Retina (tissue), 1 donor: Measurements from ENCODE around the gene ZFX.
"Not testable (repeated sequence)": the region's sequence is repeated elsewhere in the genome, so short reads cannot be mapped to it uniquely, and the experiment has no call there.

Experiments
- DNase-seq: peaks from one replicate; pipeline ENCODE4 v3.0.0-alpha.2; 2016

ZFX gene

DNA sequence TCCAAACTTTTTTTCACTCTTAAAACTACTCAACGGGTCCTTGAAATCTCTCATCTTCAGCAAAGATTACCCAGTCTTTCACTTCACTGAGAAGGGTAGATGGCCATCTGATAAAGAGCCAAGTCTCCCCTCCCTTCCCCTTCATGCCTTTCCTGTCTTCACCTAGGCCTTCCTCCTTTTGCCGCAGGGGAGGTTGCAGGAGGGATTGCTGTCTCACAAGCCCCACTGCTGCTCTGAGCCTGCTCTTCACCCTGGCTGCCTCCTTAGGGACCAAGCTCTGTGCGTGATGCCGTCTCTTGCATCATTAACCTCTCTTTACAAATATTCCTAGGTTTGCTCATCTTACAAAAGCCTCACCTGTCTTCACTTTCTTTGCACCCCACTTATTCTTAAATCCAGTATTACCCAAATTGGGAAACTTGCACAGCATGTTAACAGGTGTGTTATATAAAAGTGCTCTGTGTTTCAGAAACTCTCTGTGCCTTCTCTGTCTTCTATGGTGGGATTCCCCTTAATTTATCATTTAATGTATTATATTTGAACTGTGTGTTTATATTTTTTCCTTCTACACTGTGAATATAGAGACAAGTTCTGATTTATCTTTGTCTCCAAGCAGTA lies 3.8 kb downstream of the ZFX start:
- no peak for DNase-seq

DNA sequence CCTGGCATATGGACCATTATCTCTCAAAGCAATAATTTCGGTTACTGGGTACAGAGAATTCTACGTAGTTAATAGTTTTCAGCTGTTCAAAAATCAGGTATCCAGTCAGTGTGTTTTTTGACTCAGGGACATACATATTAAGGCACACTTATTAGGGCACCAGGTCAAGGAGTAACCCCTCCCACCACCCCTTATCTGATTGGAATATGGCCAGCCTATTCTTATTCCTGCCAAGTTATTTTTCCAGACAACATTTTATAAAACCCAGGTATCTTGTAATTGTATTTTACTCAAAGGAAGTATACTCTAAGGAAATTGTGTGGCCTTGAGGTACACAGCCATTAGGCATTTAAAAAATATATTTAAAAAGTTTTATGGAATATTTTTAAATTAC lies 4.3 kb downstream of the ZFX start:
- no peak for DNase-seq

DNA sequence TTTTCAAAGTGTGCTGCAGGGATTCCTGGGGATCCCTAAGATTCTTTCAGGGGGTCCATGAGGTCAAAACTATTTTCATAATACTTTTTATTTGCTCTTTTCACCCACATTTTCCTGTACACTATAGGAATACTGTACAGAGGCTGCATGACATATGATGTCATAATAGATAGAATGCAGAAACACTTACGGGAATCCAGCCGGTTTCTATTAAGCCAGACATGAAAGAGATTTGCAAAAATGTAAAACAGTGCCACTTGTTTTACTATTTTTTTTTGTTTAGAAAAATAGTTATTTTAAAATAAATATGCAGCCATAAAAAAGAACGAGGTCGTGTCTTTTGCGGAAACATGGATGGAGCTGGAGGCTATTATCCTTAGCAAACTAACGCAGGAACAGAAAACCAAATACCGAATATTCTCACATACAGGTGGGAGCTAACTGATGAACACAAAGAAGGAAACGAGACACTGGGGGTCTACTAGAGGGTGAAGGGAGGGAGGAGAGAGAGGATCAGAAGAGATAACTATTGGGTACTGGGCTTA lies 5.0 kb downstream of the ZFX start:
- DNase-seq: no peak

DNA sequence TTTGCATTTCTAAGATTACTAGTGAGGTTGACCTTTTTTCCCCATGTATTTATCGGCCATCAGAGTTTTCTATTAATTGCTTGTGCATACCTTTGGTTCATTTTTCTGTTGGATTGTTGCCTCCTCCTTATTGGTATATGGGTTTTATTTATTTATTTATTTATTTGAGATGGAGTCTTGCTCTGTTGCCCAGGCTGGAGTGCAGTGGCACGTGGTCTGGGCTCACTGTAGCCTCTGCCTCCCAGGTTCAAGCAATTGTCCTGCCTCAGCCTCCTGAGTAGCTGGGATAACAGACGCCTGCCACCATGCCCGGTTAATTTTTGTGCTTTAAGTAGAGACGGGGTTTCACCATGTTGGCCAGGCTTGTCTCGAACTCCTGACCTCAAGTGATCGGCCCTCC lies 6.2 kb downstream of the ZFX start:
- DNase-seq: not testable (repeated sequence)

DNA sequence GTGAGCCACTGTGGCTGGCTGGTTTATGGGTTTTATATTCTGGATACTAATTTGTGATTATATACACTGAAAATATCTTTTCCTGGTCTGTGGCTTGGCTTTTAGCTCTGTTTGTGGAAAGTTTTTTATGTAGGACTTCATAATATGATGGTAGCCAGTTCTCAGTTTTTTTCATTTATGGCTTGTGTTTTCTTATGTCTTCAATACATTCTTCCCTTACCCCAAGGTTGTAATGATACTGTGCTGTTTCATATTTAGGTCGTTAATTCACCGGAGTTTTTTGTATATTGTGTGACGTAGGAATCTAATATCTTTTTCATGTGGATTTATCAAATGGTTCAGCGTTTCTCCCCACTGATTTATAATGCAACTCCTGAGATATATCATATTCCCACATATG lies 6.6 kb downstream of the ZFX start:
- no peak for DNase-seq

DNA sequence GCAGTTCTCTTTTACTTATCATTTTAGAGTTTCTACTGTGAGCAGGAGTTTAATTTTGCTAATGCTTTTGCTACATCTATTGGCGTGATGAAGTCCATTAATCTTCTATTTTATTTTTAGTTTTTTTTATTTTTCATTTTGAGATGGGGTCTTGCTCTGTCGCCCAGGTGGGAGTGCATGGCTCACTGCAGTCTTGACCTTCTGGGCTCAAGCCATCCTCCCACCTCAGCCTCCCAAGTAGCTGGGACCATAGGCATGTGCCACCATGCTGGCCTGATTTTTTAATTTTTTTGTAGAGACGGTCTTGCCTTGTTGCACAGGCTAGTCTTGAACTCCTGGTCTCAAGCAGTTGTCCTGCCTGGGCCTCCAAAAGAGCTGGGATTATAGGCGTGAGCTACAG lies 9.4 kb downstream of the ZFX start:
- no peak for DNase-seq

DNA sequence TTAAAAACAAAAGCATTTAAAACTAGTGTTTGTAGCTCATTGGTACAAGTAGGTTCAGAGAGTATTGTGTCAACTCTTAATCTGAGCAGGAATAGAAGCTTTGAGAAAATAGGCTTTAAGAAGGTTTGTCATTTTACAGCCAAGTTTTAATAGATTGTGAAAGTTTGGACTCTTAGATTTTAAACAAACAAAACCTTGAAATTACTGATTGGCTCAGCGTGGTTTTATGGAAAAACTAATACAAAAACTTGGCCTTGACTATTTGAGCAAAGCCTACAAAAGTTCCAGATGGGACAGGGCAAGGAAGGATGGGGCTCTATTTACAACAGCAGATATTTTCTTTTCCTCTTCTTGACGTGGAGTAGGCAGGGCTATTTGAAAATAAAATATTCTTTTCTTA lies 16.5 kb downstream of the ZFX start:
- DNase-seq: no peak

DNA sequence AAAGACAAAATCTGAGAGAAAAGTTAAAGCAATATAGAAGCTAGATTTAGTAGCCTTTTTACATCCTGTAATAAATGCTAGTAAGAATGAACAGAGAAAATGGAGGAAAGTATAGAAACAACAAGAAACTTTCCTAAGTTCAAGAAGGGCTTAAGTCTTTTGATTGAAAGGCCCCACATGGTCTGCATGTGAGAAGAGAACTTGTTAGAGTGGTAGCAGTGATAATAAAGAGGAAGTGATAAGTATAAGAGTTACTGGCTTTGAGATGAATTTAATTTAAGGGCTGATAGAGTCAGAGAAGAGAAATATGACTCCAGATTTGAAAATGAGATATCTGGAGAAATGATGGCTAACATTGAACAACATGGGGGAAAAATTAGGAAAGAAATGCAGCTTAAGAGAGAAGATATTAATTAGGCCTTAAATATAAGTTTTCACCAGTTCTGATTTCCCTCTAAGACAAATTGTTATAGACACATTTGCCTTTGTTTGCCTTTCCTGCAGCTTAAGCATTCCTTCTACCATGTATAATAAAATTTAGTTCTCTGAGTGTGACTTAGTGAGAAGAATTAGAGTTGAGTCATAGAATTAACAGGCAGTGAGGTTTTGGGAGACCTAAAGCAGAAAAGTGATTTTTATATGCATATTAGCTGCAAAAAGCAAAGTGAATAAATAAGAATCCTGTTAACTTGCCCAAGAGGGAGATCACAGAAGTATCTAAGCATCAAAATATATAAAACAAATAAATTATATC lies 18.4 kb downstream of the ZFX start:
- DNase-seq: no peak

DNA sequence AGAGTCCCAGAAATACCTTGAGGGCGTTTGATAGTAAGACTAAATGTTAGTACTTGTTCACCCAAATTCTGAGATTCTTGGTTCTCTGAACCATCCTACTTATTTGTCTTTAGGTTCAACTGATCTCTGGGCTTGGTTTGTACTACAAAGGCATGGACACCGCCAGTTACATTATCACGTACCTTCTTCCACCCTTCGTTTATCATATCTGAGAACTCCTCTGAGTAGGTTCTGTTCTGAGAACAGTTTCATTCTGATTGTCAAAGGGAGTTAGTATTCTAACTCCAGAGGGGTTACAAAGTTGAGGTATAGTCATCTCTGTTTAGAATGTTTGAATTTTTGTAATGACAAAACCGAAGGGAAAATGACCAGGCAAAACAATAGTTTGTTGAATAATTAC lies 19.3 kb downstream of the ZFX start:
- no peak for DNase-seq

DNA sequence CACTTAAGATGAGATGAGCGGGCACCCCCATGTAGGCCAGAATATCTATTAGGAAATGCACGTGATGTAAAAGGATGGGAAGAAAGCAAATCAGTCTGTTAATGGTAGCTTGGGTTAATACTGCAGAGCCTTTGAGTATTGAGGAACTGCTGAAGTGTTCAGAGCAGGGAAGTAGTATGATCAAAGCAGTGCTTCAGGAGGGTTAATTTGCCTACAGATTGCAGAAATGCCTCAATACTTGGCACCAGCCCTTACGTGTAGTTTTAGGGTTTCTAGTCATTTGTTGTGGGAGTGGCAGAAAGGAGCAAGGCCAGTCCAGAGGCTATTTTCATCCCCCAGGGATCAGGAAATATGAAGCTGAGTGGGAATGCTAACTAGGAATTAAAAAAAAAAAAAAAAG lies 19.7 kb downstream of the ZFX start:
- DNase-seq: no peak

DNA sequence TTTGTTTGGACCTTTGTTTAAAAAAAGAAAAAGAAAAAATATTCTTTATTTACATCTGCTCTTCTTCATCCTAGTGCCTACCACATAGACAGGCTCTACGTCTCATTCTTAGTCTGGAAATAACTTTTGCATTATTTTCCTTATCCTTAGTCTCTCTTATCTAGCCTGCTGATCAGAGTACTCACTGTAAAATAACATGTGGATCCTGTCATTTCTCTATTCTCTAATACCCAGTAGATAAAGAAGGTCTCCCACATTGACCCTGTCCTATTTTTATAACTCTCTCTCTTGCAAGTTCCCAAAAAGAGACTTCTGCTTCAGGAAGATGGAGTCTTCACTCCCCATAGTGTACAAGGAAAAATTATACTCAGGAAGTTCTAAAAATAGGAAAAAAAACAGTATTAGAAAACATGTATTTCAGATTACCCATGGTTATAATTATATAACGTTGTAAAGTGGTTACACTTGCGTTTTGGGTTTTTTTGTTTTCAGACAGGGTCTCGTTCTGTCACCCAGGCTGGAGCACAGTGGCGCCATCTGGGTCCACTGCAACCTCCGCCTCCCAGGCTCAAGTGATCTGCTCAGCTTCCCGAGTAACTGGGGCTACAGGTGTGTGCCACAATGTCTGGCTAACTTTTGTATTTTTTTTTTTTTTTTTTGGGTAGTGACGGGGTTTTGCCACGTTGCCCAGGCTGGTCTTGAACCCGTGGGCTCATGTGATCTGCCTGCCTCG lies 23.8 kb downstream of the ZFX start:
- DNase-seq: no peak

DNA sequence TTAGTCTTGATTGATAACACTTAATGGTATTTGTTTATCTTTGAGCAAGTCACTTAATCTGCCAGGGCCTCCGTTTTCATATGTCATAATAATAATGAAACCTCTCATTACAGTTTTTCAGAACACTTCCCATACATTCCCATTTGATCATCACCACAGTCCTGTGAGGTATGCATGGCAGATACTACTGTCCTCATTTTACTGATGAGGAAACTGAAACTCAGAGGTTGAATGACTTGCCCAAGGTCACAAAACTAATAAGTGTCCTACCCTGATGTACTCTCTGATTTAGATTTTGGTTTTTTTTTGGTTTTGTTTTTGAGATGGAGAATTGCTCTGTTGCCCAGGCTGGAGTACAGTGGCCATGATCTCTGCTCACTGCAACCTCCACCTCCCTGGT lies 25.7 kb downstream of the ZFX start:
- no peak for DNase-seq

DNA sequence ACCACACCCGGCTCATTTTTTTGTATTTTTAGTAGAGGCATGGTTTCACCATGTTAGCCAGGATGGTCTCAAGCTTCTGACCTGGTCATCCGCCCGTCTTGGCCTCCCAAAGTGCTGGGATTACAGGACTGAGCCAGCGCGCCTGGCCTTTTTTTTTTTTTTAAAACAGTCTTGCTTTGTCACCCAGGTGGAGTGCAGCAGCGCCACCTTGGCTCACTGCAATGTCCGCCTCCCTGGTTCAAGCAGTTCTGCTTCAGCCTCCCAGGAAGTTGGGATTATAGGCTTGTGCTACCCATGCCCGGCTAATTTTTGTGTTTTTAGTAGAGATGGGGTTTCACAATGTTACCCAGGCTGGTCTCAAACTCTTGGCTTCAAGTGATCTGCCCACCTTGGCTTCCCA lies 28.9 kb downstream of the ZFX start:
- DNase-seq: no peak

DNA sequence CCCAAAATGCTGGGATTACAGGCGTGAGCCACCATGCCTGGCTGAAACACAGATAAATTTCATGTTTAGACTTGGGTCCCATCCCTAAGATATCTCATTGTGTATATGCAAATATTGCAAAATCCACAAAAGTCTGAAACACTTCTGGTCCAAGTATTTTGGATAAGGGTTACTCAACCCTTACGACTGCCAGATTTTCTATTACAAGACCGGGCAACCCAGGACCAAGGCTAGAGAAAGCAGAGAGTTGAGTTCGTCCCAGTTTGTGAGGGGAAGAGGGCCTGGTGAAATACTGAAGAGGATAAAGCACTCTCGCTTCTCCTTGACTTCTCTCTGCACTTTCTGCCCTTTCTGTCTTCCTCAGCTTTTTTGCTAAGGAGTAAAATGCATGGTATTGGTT lies 34.5 kb downstream of the ZFX start:
- no peak for DNase-seq

DNA sequence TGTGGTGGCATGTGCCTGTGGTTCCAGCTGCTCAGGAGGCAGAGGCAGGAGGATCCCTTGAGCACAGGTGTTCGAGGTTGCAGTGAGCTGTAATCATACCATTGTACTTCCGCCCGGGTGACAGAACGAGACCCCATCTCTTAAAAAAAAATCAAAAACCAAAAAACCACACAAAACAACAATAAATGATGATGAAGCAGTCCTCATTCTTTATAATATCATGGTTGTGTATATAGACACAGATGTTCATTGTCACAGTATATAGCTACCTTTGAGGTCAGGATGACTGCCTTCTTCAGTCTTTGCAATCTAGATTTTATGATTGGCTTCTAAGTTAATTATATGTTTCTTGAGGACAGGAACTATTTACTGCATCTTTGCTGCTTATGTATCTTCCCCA lies 37.0 kb downstream of the ZFX start:
- no peak for DNase-seq

DNA sequence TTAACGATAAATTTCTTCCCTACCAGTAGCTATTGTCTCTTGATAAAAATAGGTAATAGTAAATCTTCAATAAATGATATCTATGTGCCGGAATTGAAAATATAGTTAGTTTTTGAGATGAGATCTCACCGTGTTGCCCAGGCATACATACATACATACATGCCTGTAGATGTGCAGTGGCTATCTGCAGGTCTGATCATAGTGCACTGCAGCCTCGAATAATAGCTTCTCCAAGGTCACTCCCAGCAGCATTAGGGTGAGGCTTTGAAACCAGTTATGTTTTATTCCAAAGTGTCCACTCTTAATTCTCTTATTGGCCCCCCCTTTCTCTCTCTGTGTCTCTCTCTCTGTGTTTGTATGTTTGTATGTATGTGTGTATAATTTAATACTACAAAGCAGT lies 37.5 kb downstream of the ZFX start:
- DNase-seq: no peak

DNA sequence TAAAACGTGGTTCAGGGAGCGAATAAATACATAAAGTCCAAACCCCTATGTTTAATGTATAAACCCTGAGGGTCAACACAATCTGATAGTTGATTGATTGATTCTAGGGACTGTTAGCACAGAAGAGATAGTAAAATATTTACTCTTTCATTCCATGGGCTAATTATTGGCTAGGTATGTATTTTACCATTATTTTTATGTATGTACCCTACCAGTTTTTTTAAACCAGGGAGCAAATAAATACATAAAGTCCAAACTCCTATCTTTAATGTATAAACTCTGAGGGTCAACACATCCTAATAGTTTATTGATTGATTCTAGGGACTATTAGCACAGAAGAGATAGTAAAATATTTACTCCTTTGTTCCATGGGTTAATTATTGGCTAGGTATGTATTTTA lies 40.0 kb downstream of the ZFX start:
- DNase-seq: no peak

DNA sequence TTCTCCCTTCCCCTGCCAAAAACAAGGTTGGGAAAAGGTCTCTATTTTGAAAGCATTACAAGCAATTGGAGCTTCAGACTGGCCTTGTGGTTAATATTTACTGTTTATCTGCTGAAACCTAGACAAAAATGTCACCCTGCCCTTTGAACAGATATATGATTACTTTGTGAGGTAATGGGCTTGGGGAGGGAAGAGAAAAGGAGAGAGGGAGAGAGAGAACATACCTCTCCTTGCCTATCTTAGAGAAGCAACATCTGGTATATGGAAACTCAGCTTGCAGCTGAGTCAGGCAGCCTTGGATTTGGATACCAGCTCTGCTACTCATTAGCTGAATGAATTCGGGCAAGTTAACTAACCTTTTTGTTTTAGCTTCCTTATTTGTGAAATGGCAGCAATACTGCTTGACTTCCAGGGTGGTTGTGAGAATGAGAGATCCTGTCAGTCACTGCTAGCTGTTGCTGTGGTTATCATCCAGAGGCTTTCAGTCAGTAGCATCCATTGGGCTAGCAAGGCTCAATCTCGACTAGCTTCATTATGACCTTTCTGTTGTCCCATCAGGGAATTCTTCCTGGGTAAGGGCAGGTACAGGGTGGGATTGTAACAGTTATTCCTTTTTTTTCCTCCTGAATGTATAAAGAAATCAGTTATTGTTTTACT lies 41.1 kb downstream of the ZFX start:
- no peak for DNase-seq

DNA sequence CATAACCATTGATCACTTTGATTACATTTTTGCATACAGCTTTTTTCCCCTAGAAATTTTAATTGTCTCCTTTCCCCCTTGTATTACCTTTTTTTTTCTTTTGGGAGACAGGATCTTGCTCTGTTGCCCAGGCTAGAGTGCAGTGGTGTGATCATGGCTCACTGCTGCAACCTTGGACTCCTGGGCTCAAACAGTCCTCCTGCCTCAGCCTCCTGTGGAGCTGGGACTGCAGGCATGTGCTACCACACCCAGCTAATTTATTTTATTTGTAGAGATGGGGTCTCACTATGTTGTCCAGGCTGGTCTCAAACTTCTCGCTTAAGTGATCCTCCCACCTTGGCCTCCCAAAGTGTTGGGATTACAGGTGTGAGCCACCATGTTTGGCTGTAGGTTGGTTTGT lies 47.0 kb downstream of the ZFX start:
- DNase-seq: no peak

DNA sequence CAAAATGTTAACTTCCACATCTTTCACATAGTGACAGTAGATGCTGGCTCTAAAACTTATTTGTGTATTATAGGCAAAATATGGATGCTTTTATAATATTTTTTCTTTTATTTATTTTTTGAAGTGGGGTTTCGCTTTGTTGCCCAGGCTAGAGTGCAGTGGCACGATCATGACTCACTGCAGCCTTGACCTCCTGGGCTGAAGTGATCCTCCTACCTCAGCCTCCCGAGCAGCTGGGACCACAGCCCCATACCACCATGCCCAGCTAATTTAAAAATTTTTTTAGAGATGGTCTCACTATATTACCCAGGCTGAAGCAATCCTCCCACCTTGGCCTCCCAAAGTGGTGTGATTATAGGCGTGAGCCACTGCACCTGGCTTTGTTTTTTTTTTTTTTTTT lies 48.6 kb downstream of the ZFX start:
- no peak for DNase-seq

DNA sequence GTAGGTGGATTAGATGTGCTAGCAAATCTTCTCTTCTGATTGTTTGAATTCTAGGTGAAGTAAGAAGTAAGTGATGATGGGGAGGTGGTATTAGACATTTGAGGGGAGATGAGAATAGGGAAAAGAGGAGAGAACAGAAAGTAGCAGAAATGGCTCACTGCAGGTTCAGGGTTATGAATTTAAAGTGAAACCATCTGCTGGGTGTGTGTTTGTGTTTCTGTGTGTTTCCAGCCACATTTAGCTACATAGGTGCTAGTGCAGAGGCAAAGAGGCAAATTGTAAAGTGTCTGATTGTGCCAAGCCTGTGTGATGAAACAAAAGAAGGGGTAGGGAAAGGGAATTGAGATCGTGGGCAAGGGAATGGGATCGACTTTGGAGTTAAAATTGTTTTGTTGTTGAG lies 50.6 kb downstream of the ZFX start:
- no peak for DNase-seq

DNA sequence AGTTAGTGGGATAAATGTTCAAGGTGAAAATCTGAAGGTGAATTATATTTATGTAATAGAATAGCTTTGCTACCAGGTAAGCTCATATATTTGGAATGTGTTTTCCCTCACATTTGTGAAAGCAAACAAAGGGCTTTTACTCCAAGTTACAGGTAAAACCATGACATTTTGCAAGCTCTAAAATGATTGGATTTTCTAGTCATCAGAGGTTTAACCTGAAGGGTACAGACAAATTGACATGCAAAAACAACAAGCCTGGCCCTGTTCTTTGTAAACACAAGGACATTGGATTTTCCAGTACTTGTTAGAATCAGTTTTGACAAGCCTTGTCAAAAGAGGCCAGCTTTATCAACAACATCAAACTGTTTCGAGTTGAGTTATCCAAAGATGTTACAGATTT lies 51.7 kb downstream of the ZFX start:
- DNase-seq: no peak

DNA sequence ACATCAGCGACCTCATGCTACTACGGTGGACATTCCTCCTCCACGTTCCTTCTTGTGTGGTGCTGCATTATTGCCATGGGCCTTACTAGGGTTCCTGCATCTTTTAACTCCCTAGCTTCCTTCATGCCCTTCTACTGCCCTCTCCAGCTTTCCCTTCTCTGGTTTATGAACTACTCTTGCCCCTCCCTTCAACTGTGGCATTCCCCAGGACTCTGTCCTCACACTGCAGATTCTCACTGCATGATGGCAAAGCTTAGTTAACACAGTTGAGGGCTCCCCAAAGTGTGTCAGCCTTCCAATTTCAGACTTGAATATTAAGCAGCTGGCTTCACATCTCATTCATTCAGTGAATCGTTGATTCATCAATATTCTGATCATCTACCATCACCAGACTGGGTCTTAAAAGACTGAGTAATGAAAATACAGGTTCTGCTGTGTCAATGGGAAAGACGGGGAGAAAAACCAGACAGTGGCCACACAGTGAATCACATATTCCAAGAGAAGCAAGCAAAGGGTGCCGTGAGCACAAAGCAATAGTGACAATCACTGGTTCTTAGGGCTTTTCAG lies 53.0 kb downstream of the ZFX start:
- DNase-seq: no peak
